GM23248 (cell line): ENCODE results near the gene TCP11. TPM values are rescaled to one million over a fixed set of nuclear protein-coding genes. Genes with fewer than 3 reads are reported as not detected.

Experiments used
- DNase-seq: peaks from one replicate; pipeline ENCODE4 v3.0.0-alpha.2; 2015
- H2AFZ ChIP-seq: fragments of 200-600 bp; sonication (generic); 2 replicates; pipeline ENCODE4 v1.6.1; 2016; ENCODE audit warnings: antibody characterized with exemption
- H3F3A ChIP-seq: fragments of 200-600 bp; sonication (generic); 2 replicates; pipeline ENCODE4 v1.6.1; 2016; ENCODE audit warnings: mild to moderate bottlenecking, antibody characterized with exemption, mixed run types; ENCODE audit not compliant: insufficient read depth
- H3K27ac ChIP-seq: fragments of 200-600 bp; sonication (generic); 2 replicates; pipeline ENCODE4 v1.5.1; 2016; ENCODE audit warnings: mild to moderate bottlenecking
- H3K27me3 ChIP-seq: fragments of 200-600 bp; sonication (generic); replicated peaks from 2 replicates; pipeline ENCODE4 v1.6.1; 2016; ENCODE audit warnings: mild to moderate bottlenecking; ENCODE audit not compliant: insufficient read depth
- H3K36me3 ChIP-seq: fragments of 200-600 bp; sonication (generic); 2 replicates; pipeline ENCODE4 v1.6.1; 2016; ENCODE audit warnings: low read depth, mild to moderate bottlenecking
- H3K4me1 ChIP-seq: fragments of 200-600 bp; sonication (generic); 2 replicates; pipeline ENCODE4 v1.6.1; 2016; ENCODE audit warnings: mild to moderate bottlenecking; ENCODE audit not compliant: insufficient read depth
- H3K4me2 ChIP-seq: fragments of 200-600 bp; sonication (generic); one replicate; pipeline ENCODE4 v1.6.1; 2016; ENCODE audit warnings: mild to moderate bottlenecking; ENCODE audit not compliant: unreplicated experiment
- H3K4me3 ChIP-seq: fragments of 200-600 bp; sonication (generic); 2 replicates; pipeline ENCODE4 v1.5.1; 2016; ENCODE audit warnings: mild to moderate bottlenecking
- H3K79me2 ChIP-seq: fragments of 200-600 bp; sonication (generic); 2 replicates; pipeline ENCODE4 v1.6.1; 2016; ENCODE audit warnings: mild to moderate bottlenecking; ENCODE audit not compliant: insufficient read depth
- H3K9ac ChIP-seq: fragments of 200-600 bp; sonication (generic); 2 replicates; pipeline ENCODE4 v1.6.1; 2016; ENCODE audit warnings: mild to moderate bottlenecking
- H3K9me2 ChIP-seq: fragments of 200-600 bp; sonication (generic); 2 replicates; pipeline ENCODE4 v1.6.1; 2016; ENCODE audit warnings: mixed run types, mild to moderate bottlenecking, moderate library complexity; ENCODE audit not compliant: insufficient read depth
- H3K9me3 ChIP-seq: fragments of 200-600 bp; sonication (generic); one replicate; pipeline ENCODE4 v1.6.1; 2017; ENCODE audit warnings: low read depth
- H4K20me1 ChIP-seq: fragments of 200-600 bp; sonication (generic); 2 replicates; pipeline ENCODE4 v1.6.0; 2016; ENCODE audit not compliant: insufficient read depth
- EZH2 ChIP-seq: fragments of 200-600 bp; sonication (generic); IDR thresholded peaks from 2 replicates; pipeline ENCODE4 v1.6.1; 2018; ENCODE audit warnings: antibody characterized with exemption, mild to moderate bottlenecking; ENCODE audit not compliant: insufficient read depth, poor library complexity, severe bottlenecking
- EZH2phosphoT487 ChIP-seq: fragments of 200-600 bp; sonication (generic); IDR thresholded peaks from 2 replicates; pipeline ENCODE4 v1.6.1; 2018; ENCODE audit warnings: antibody characterized with exemption, moderate library complexity, mild to moderate bottlenecking, low read depth; ENCODE audit not compliant: insufficient read depth
- WGBS, 2 experiments: methylation state at CpG; one replicate each; pipeline ENCODE4 v1.1.6; 2015 to 2017; ENCODE audit warnings: low lambda C conversion rate in 2 of 2, low coverage in 1 of 2; ENCODE audit errors: missing lambda C conversion rate in 2 of 2; 5-methylcytosine and 5-hydroxymethylcytosine counted together
- in situ Hi-C: fragments of 300-500 bp; cut with MboI; formaldehyde crosslinking; loops from 2 replicates; pipeline ENCODE4 v1.15.0; 2020
- polyA plus RNA-seq: library from polyadenylated mRNA; unstranded; fragments of >200 nt; fragmentation: Nextera tagmentation; extraction: Ambion mirVana; gene quantifications from 2 replicates; pipeline ENCODE4 v1.2.1, GENCODE V29; 2016
- total RNA-seq: library from RNA; depleted of rRNA; stranded (reverse); fragments of >200 nt; shearing (Covaris generic); gene quantifications from 2 replicates; pipeline ENCODE4 v1.2.3, GENCODE V29; 2014

Gene TCP11
- total and polyA plus RNA-seq, 2 experiments from 2014 or later: not detected

- Histone ChIP-seq H3K9me2 (no peaks in the 10 kb centered on the region), H3K4me1 (no peaks in the 10 kb centered on the region), H3F3A (no peaks in the 10 kb centered on the region), H3K4me2 (no peak overlapping the region), H3K36me3 (no peaks in the 10 kb centered on the region), H3K9me3 (no peaks in the 10 kb centered on the region), H3K79me2 (no peaks in the 10 kb centered on the region), H3K27me3 (no peaks in the 10 kb centered on the region), H4K20me1 (no peaks in the 10 kb centered on the region), H3K9ac (no peak overlapping the region), H2AFZ (no peak overlapping the region), H3K4me3 (no peak overlapping the region), H3K27ac (no peak overlapping the region)
- no peak for TF ChIP-seq EZH2phosphoT487
- TF ChIP-seq EZH2: no peak
- no peak for DNase-seq
- in situ Hi-C loops: no loop called here
- WGBS, 2 experiments: 64 to 68% methylated on average over 14 to 15 of the region's 15 CpGs
These were observed 69.0 kb downstream of the TCP11 start for GRCh38 chr6:35072051-35072697.

GRCh38 chr6:35071347-35071994, 69.7 kb downstream of the TCP11 start:
- no peaks in the 10 kb centered on the region for H3K79me2 ChIP-seq
- H3K27ac ChIP-seq: no peak overlapping the region
- H3K9me2 ChIP-seq: no peaks in the 10 kb centered on the region
- DNase-seq: peak; percentile 55
- TF ChIP-seq EZH2: no peak
- no peak for TF ChIP-seq EZH2phosphoT487
- H3F3A ChIP-seq: no peaks in the 10 kb centered on the region
- H3K4me2 ChIP-seq: no peak overlapping the region
- H3K4me3 ChIP-seq: no peak overlapping the region
- WGBS, 2 experiments: 53 to 54% methylated on average over 12 of the region's 12 CpGs
- in situ Hi-C loops: no loop called here
- H3K9me3 ChIP-seq: no peaks in the 10 kb centered on the region
- no peak overlapping the region for H3K9ac ChIP-seq
- H4K20me1 ChIP-seq: no peaks in the 10 kb centered on the region
- no peaks in the 10 kb centered on the region for H3K4me1 ChIP-seq
- no peaks in the 10 kb centered on the region for H3K27me3 ChIP-seq
- no peak overlapping the region for H2AFZ ChIP-seq
- no peaks in the 10 kb centered on the region for H3K36me3 ChIP-seq

- no peaks in the 10 kb centered on the region for H3K9me2 ChIP-seq
- H3F3A ChIP-seq: no peaks in the 10 kb centered on the region
- H3K4me1 ChIP-seq: no peaks in the 10 kb centered on the region
- no peak overlapping the region for H2AFZ ChIP-seq
- no peak overlapping the region for H3K9ac ChIP-seq
- no peak overlapping the region for H3K4me2 ChIP-seq
- no peaks in the 10 kb centered on the region for H3K9me3 ChIP-seq
- no peak overlapping the region for H3K4me3 ChIP-seq
- no peaks in the 10 kb centered on the region for H3K27me3 ChIP-seq
- WGBS, 2 experiments: 89 to 96% methylated on average over 2 of the region's 2 CpGs
- H4K20me1 ChIP-seq: no peaks in the 10 kb centered on the region
- DNase-seq: no peak
- no peaks in the 10 kb centered on the region for H3K36me3 ChIP-seq
- no peak for TF ChIP-seq EZH2
- TF ChIP-seq EZH2phosphoT487: no peak
- in situ Hi-C loops: no loop called here
- no peak overlapping the region for H3K27ac ChIP-seq
- H3K79me2 ChIP-seq: no peaks in the 10 kb centered on the region
These were observed 71.0 kb downstream of the TCP11 start for GRCh38 chr6:35070111-35070510.

GRCh38 chr6:35069262-35069661, 71.9 kb downstream of the TCP11 start:
- 100% methylated on average over 2 of the region's 2 CpGs for WGBS, 2 experiments
- TF ChIP-seq EZH2phosphoT487 (no peak), EZH2 (no peak)
- Histone ChIP-seq H3K9me3 (no peaks in the 10 kb centered on the region), H2AFZ (no peak overlapping the region), H3K9ac (no peak overlapping the region), H3K27ac (no peak overlapping the region), H3K27me3 (no peaks in the 10 kb centered on the region), H3K4me3 (no peak overlapping the region), H3K36me3 (no peaks in the 10 kb centered on the region), H3K4me2 (no peak overlapping the region), H3K4me1 (no peaks in the 10 kb centered on the region), H3K79me2 (no peaks in the 10 kb centered on the region), H3F3A (no peaks in the 10 kb centered on the region), H3K9me2 (no peaks in the 10 kb centered on the region), H4K20me1 (no peaks in the 10 kb centered on the region)
- in situ Hi-C loops: no loop called here
- no peak for DNase-seq
